HL-60 (cell line): ENCODE results near the gene MYO10.
"Not testable (repeated sequence)": the region's sequence is repeated elsewhere in the genome, so short reads cannot be mapped to it uniquely, and the experiment has no call there.

Experiments used
- POLR2AphosphoS5 ChIP-seq: IDR thresholded peaks from 2 replicates; pipeline ENCODE4 v1.6.1; 2012; ENCODE audit warnings: low read depth
- TF ChIP-seq, protein P1 (sequence below): IDR thresholded peaks from one replicate; pipeline ENCODE4 v1.5.1; 2011; ENCODE audit warnings: low read length, control low read depth, inconsistent platforms; ENCODE audit not compliant: insufficient read depth

DNA sequence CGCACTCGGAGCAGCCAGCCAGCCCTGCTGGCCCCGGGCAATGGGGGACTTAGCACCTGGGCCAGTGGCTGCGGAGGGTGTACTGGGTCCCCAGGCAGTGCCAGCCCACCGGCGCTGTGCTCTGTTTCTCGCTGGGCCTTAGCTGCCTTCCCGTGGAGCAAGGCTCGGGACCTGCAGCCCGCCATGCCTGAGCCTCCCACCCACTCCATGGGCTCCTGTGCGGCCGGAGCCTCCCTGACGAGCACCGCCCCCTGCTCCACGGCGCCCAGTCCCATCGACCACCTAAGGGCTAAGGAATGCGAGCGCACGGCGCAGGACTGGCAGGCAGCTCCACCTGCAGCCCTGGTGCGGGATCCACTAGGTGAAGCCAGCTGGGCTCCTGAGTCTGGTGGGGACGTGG is 218.1 kb downstream of the MYO10 start:
- not testable (repeated sequence) for TF ChIP-seq POLR2AphosphoS5
- TF ChIP-seq, protein P1, sequence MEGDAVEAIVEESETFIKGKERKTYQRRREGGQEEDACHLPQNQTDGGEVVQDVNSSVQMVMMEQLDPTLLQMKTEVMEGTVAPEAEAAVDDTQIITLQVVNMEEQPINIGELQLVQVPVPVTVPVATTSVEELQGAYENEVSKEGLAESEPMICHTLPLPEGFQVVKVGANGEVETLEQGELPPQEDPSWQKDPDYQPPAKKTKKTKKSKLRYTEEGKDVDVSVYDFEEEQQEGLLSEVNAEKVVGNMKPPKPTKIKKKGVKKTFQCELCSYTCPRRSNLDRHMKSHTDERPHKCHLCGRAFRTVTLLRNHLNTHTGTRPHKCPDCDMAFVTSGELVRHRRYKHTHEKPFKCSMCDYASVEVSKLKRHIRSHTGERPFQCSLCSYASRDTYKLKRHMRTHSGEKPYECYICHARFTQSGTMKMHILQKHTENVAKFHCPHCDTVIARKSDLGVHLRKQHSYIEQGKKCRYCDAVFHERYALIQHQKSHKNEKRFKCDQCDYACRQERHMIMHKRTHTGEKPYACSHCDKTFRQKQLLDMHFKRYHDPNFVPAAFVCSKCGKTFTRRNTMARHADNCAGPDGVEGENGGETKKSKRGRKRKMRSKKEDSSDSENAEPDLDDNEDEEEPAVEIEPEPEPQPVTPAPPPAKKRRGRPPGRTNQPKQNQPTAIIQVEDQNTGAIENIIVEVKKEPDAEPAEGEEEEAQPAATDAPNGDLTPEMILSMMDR, result not testable (repeated sequence)
